Adrenal gland (tissue), 5 donors: Measurements from ENCODE around the gene KIAA2012.

ENCODE experiments used
- POLR2A ChIP-seq, 2 donors: fragments of 450-650 bp; IDR thresholded peaks; one replicate each; pipeline ENCODE4 v1.6.1; 2017; ENCODE audit warnings: antibody characterized with exemption in 2 of 2, mild to moderate bottlenecking in 2 of 2, moderate library complexity in 1 of 2
- TF ChIP-seq, protein P1 (sequence below), 6 experiments: fragments of 450-650 bp in 4 of 6; fragments of 200-600 bp in 2 of 6; sonication (generic) in 1 of 6; IDR thresholded peaks; 1 replicate in 5 of 6; 2 replicates in 1 of 6; pipeline versions ENCODE4 v1.5.1 to v1.8.0; 2016 to 2021; ENCODE audit warnings: antibody characterized with exemption in 6 of 6, mild to moderate bottlenecking in 2 of 6, moderate library complexity in 1 of 6
- donor health status: DM: no; HTN: no; CAD: no.

DNA sequence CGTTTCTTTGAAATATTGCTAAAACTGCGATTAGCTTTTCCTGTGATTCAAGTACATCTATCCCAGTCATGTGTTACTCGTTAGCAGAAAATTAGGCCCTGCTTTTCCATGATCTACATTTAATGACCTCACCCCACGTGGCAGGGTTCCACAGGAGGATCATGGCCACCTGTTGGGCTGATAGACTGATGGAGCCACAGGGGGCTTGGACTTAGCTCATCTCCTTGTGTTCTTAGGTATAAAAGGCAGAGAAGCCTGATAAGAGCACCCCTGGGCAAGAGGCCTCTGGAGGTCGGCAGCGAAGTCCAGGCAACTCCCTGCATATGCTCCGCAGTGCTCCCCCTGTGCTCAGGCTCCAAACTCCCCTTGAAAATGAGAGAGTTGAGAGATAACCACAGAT is 26.5 kb upstream of the KIAA2012 start:
- no peak for TF ChIP-seq POLR2A (IDR thresholded peaks at IDR 0.05)
- TF ChIP-seq, protein P1, sequence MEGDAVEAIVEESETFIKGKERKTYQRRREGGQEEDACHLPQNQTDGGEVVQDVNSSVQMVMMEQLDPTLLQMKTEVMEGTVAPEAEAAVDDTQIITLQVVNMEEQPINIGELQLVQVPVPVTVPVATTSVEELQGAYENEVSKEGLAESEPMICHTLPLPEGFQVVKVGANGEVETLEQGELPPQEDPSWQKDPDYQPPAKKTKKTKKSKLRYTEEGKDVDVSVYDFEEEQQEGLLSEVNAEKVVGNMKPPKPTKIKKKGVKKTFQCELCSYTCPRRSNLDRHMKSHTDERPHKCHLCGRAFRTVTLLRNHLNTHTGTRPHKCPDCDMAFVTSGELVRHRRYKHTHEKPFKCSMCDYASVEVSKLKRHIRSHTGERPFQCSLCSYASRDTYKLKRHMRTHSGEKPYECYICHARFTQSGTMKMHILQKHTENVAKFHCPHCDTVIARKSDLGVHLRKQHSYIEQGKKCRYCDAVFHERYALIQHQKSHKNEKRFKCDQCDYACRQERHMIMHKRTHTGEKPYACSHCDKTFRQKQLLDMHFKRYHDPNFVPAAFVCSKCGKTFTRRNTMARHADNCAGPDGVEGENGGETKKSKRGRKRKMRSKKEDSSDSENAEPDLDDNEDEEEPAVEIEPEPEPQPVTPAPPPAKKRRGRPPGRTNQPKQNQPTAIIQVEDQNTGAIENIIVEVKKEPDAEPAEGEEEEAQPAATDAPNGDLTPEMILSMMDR (IDR thresholded peaks at IDR 0.05) = no peak
